Inflammatory macrophage treated with lipopolysaccharide for 1 hour (primary cell): ENCODE results near the gene SNAP25.

Experiments used
- DNase-seq, 2 donors: peaks; one replicate each; pipeline ENCODE4 v3.0.0-alpha.2; 2020 to 2022

The SNAP25 gene

GRCh38 chr20:10218536-10219451 lies at the start of gene SNAP25:
SNAP25 (plus strand) TSS chr20:10218830; CDS start chr20:10275492, 56,662 bp downstream.
- DNase-seq = peak; percentile 21 to 52

- no peak for DNase-seq
Measured at GRCh38 chr20:10169752-10170151, 48.9 kb upstream of the SNAP25 start.

GRCh38 chr20:10170261-10170660 lies 48.4 kb upstream of the SNAP25 start:
- no peak for DNase-seq

GRCh38 chr20:10171864-10172751 lies 46.5 kb upstream of the SNAP25 start:
- peak; percentile 42 to 46 for DNase-seq

GRCh38 chr20:10172998-10173655 lies 45.5 kb upstream of the SNAP25 start:
- no peak for DNase-seq

- no peak for DNase-seq
Measured at GRCh38 chr20:10174400-10174799, 44.2 kb upstream of the SNAP25 start.

- DNase-seq = no peak
Measured at GRCh38 chr20:10177326-10177725, 41.3 kb upstream of the SNAP25 start.

- DNase-seq = no peak
Measured at GRCh38 chr20:10178091-10178490, 40.5 kb upstream of the SNAP25 start.

- no peak for DNase-seq
Measured at GRCh38 chr20:10178727-10179313, 39.8 kb upstream of the SNAP25 start.

GRCh38 chr20:10179574-10180298 lies 38.9 kb upstream of the SNAP25 start:
- DNase-seq = no peak

- DNase-seq = no peak
Measured at GRCh38 chr20:10180651-10181235, 37.9 kb upstream of the SNAP25 start.

GRCh38 chr20:10185741-10186558 lies 32.7 kb upstream of the SNAP25 start:
- no peak for DNase-seq

- DNase-seq = no peak
Measured at GRCh38 chr20:10190456-10190855, 28.2 kb upstream of the SNAP25 start.

- DNase-seq = no peak
Measured at GRCh38 chr20:10192171-10192570, 26.5 kb upstream of the SNAP25 start.

- no peak for DNase-seq
Measured at GRCh38 chr20:10194166-10194565, 24.5 kb upstream of the SNAP25 start.

GRCh38 chr20:10200330-10200729 lies 18.3 kb upstream of the SNAP25 start:
- no peak for DNase-seq

GRCh38 chr20:10201321-10201870 lies 17.2 kb upstream of the SNAP25 start:
- DNase-seq = no peak

- DNase-seq = no peak
Measured at GRCh38 chr20:10209091-10209490, 9.5 kb upstream of the SNAP25 start.

- no peak for DNase-seq
Measured at GRCh38 chr20:10213526-10213925, 5.1 kb upstream of the SNAP25 start.

GRCh38 chr20:10216146-10216791 lies 2.4 kb upstream of the SNAP25 start:
- peak in 1 of 2 donors; percentile 11 for DNase-seq
